Subcutaneous abdominal adipose tissue (tissue), 5 donors: ENCODE results near the gene LAMP5.

Source experiments
- H3K27ac ChIP-seq: one replicate; pipeline ENCODE4 v1.7.0; 2013; ENCODE audit warnings: low read depth, mild to moderate bottlenecking, inconsistent platforms, low read length, moderate library complexity
- H3K27me3 ChIP-seq, 5 donors: one replicate each; pipeline ENCODE4 v1.7.0; 2013; ENCODE audit warnings: low read length in 5 of 5, inconsistent platforms in 1 of 5; ENCODE audit not compliant: control insufficient read depth in 5 of 5, insufficient read depth in 4 of 5
- H3K36me3 ChIP-seq, 5 donors: one replicate each; pipeline ENCODE4 v1.7.0; 2013; ENCODE audit warnings: low read length in 5 of 5; ENCODE audit not compliant: control insufficient read depth in 5 of 5, insufficient read depth in 5 of 5
- H3K4me1 ChIP-seq, 5 donors: one replicate each; pipeline ENCODE4 v1.7.0; 2013; ENCODE audit warnings: low read length in 5 of 5, mild to moderate bottlenecking in 3 of 5, moderate library complexity in 1 of 5; ENCODE audit not compliant: control insufficient read depth in 5 of 5, insufficient read depth in 5 of 5
- H3K4me3 ChIP-seq, 5 donors: one replicate each; pipeline ENCODE4 v1.7.0; 2013; ENCODE audit warnings: low read length in 5 of 5, low read depth in 1 of 5
- H3K9ac ChIP-seq, 5 donors: one replicate each; pipeline ENCODE4 v1.7.0; 2013; ENCODE audit warnings: low read length in 5 of 5, mild to moderate bottlenecking in 4 of 5, moderate library complexity in 3 of 5
- H3K9me3 ChIP-seq, 5 donors: one replicate each; pipeline ENCODE4 v1.7.0; 2013; ENCODE audit warnings: low read length in 5 of 5; ENCODE audit not compliant: control insufficient read depth in 5 of 5
- donor health status: healthy.
- donor health status: healthy.
- donor health status: healthy.
- donor health status: healthy.
- donor health status: healthy.

LAMP5 gene, protein sequence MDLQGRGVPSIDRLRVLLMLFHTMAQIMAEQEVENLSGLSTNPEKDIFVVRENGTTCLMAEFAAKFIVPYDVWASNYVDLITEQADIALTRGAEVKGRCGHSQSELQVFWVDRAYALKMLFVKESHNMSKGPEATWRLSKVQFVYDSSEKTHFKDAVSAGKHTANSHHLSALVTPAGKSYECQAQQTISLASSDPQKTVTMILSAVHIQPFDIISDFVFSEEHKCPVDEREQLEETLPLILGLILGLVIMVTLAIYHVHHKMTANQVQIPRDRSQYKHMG

DNA sequence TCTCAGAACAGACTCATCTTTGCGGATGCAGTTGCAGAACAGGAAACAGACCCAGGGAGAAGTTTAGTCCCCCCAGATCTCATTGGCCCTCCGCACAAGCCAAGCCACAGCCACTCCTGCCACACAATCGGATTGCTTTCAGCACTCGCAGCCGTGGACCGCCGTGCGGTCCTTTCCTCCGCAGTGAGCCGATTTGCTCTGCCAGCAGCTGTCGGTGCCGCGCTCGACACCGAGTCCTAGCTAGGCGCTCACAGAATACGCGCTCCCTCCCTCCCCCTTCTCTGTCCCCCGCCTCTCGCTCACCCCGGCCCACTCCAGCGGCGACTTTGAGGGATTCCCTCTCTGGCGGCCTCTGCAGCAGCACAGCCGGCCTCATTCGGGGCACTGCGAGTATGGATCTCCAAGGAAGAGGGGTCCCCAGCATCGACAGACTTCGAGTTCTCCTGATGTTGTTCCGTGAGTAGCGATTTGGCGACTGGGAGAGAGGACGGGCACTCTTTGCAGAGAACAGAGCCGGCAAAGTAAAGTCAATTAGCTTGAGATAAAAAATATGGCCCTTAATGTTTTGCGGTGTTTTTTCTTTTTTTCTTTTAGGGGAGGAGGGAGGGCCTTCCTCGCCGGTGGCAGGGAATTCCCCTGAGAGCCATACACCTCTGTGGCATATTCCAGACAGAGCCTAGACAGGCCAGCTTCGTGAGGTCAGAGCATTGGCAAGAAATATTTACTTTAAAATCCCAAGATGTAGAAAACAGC is at the start of gene LAMP5:
Gene LAMP5, plus strand, starts transcription at position 130 of the 753 bp plus-strand sequence. Its CDS starts 263 bp downstream, at position 393.
- Histone ChIP-seq H3K4me1 (peaks cover 0 to 21% (median 21%) of the 10 kb centered on the region in 5 donors), H3K9ac (no peak within 1 kb of the TSS), H3K27ac (no peak within 1 kb of the TSS), H3K9me3 (no peaks in the 10 kb centered on the region), H3K4me3 (peak within 1 kb of the TSS in 1 of 5 donors; percentile 17), H3K27me3 (peaks cover 5 to 36% (median 32%) of the 10 kb centered on the region in 5 donors), H3K36me3 (no peaks in the 10 kb centered on the region)

GRCh38 chr20:9467995-9468394 is 46.4 kb upstream of the LAMP5 start:
- Histone ChIP-seq H3K9me3 (no peaks in the 10 kb centered on the region), H3K27me3 (no peaks in the 10 kb centered on the region), H3K9ac (no peak overlapping the region), H3K36me3 (no peaks in the 10 kb centered on the region), H3K4me1 (no peaks in the 10 kb centered on the region), H3K4me3 (no peak overlapping the region), H3K27ac (no peak overlapping the region)

DNA sequence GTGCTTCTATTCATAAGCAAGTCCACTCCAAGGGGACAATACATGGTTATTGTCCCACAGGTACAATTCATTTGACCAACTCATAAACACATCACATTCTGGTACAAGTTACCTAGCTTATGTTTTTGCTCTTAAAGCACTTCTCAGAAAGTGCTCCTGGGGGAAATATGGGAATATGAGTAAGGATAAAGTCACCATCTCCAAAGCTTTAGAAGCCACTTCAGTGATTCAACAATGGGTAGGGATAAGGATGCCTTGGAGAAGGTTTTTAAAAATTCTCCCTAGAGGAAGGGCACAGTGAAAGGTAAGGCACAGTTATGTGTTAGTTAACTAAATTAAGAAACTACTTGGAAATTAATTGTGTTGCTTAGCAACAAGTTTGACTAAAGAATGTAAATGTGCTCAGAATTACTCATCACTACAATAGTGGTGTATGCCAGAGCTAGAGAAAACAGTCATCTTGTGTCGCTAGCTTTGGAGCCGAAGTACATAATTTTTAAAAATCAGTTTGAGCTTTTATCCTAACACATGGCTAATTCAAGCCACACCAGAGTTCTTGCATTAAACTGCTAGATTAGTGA is 39.5 kb upstream of the LAMP5 start:
- no peak overlapping the region for H3K27ac ChIP-seq
- no peak overlapping the region for H3K9ac ChIP-seq
- H3K4me3 ChIP-seq = no peak overlapping the region
- H3K4me1 ChIP-seq = no peaks in the 10 kb centered on the region
- no peaks in the 10 kb centered on the region for H3K9me3 ChIP-seq
- H3K27me3 ChIP-seq = no peaks in the 10 kb centered on the region
- H3K36me3 ChIP-seq = no peaks in the 10 kb centered on the region

DNA sequence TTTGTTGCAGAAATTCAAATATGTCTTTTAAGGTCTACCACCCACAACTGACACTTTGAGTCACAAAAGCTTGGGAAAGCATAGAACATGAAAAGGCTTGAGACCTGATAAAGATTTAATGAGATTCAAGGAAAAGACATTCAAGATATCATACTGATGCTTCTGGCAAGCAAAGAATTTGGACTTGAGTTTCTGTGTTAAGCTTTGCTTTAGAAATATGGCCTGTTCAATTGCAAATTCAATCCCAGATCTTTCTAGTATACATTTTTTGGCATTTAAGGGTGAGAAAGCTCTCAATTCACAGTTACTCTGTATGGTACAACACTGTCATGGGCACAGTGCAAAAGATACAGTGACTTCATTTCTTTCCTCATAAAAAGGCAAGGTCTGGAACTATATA is 38.9 kb upstream of the LAMP5 start:
- Histone ChIP-seq H3K4me3 (no peak overlapping the region), H3K9me3 (no peaks in the 10 kb centered on the region), H3K27ac (no peak overlapping the region), H3K4me1 (no peaks in the 10 kb centered on the region), H3K36me3 (no peaks in the 10 kb centered on the region), H3K9ac (no peak overlapping the region), H3K27me3 (no peaks in the 10 kb centered on the region)

DNA sequence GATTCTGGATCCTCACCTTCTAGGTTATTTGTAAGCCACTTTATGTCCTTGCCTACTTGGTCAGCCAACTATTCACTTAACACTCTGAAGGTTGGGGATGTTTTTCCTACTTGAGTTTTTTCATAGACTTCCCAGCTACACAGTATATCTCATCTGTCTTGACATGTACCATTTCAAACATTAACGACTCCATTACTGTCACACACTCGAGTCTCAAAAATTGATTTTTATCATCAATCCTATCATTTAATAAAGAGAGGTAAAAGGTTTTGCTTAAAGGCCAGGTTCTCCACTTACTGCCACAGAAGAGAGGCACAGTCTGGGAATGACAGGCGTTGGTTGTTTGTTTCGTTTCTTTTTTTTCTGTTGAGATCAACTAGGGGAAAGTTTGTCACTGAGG is 38.2 kb upstream of the LAMP5 start:
- H3K9ac ChIP-seq = no peak overlapping the region
- no peaks in the 10 kb centered on the region for H3K4me1 ChIP-seq
- H3K9me3 ChIP-seq = no peaks in the 10 kb centered on the region
- H3K27ac ChIP-seq = no peak overlapping the region
- H3K27me3 ChIP-seq = no peaks in the 10 kb centered on the region
- no peaks in the 10 kb centered on the region for H3K36me3 ChIP-seq
- no peak overlapping the region for H3K4me3 ChIP-seq

DNA sequence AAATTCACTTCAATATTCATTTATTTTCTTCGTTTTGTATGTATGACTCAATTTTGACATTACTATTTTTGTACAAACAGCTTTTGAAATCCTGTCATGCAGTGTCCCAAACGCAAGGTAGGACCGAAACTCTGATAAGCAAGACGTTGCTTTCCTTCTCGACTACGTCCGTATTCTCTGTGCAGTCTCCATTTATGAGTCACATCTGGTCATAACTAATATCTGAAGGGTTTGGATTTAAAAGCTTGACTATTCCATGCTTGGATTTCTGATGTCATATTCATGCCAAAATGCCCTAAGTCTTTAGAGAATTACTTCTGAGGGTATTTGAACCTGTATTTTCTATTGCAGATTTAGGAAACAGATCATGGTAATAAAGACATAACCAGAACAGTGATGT is 37.8 kb upstream of the LAMP5 start:
- Histone ChIP-seq H3K4me3 (no peak overlapping the region), H3K27me3 (no peaks in the 10 kb centered on the region), H3K36me3 (no peaks in the 10 kb centered on the region), H3K27ac (no peak overlapping the region), H3K4me1 (peaks cover 0 to 4% (median 0%) of the 10 kb centered on the region in 5 donors), H3K9me3 (no peaks in the 10 kb centered on the region), H3K9ac (no peak overlapping the region)

GRCh38 chr20:9478771-9479170 is 35.6 kb upstream of the LAMP5 start:
- Histone ChIP-seq H3K36me3 (no peaks in the 10 kb centered on the region), H3K27ac (no peak overlapping the region), H3K27me3 (no peaks in the 10 kb centered on the region), H3K9me3 (no peaks in the 10 kb centered on the region), H3K4me1 (peaks cover 0 to 7% (median 0%) of the 10 kb centered on the region in 5 donors), H3K4me3 (no peak overlapping the region), H3K9ac (no peak overlapping the region)

- Histone ChIP-seq H3K9me3 (no peaks in the 10 kb centered on the region), H3K27ac (no peak overlapping the region), H3K4me3 (no peak overlapping the region), H3K36me3 (no peaks in the 10 kb centered on the region), H3K27me3 (no peaks in the 10 kb centered on the region), H3K4me1 (peaks cover 0 to 7% (median 0%) of the 10 kb centered on the region in 5 donors), H3K9ac (no peak overlapping the region)
These were observed 34.3 kb upstream of the LAMP5 start for GRCh38 chr20:9480066-9480465.

DNA sequence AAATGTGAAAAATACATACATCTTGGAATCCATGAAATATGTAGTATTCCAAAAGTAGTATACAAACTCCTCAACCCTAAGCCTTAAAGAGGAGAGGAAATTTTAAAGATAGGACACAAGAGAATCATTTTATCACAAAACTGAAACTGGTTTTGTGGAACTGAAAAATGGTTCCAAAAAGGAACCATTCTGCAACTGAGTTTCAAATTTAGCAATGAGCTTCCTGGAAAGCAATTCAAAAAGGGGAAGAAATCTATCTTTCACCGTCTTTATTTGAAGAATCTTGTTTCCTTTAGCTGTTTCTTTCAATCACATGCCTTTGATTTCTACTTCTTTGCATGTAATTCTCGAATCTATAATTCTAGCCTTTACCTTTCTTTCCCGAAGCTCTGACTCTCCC is 32.2 kb upstream of the LAMP5 start:
- H3K36me3 ChIP-seq = no peaks in the 10 kb centered on the region
- peaks cover 0 to 3% (median 0%) of the 10 kb centered on the region in 5 donors for H3K9me3 ChIP-seq
- peaks cover 0 to 7% (median 0%) of the 10 kb centered on the region in 5 donors for H3K4me1 ChIP-seq
- H3K9ac ChIP-seq = no peak overlapping the region
- H3K27ac ChIP-seq = no peak overlapping the region
- H3K27me3 ChIP-seq = no peaks in the 10 kb centered on the region
- H3K4me3 ChIP-seq = no peak overlapping the region

DNA sequence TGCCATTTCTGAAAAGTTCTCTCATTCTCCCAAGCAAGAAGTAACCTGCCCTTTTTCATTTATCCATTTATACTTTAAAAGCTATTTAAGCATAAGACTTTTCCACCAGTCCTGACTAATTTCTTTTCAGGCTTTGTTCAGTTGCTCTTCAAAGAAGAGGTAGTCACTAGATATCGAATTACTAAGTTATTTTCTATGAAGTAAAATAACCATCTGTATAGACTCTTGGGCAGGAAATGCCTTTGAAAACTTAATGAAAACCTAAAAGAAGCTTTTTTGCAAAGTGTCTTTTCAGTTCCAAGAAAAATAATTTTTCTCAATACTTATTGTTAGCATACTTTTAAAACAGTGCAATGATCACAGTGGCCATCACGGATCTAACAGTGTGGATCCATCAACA is 31.3 kb upstream of the LAMP5 start:
- no peak overlapping the region for H3K27ac ChIP-seq
- no peak overlapping the region for H3K9ac ChIP-seq
- peaks cover 0 to 3% (median 0%) of the 10 kb centered on the region in 5 donors for H3K9me3 ChIP-seq
- no peak overlapping the region for H3K4me3 ChIP-seq
- peaks cover 0 to 7% (median 0%) of the 10 kb centered on the region in 5 donors for H3K4me1 ChIP-seq
- H3K27me3 ChIP-seq = no peaks in the 10 kb centered on the region
- H3K36me3 ChIP-seq = no peaks in the 10 kb centered on the region
